ENCODE measurements around the gene LEMD2. TPM values are rescaled to one million over a fixed set of nuclear protein-coding genes. Genes with fewer than 3 reads are reported as not detected.

The LEMD2 gene
- total and polyA plus RNA-seq, 9 donors = 34.3 to 44.8 (median 40.3) TPM

GRCh38 chr6:33830635-33831240 is 41.8 kb upstream of the LEMD2 start:
- H3K27ac ChIP-seq (ENCODE audit: low read length) = no peak overlapping the region
- H3K4me3 ChIP-seq (ENCODE audit: low read length) = no peak overlapping the region
- H3K4me1 ChIP-seq (ENCODE audit: control insufficient read depth, insufficient read depth, low read length) = no peaks in the 10 kb centered on the region
- WGBS (ENCODE audit: insufficient coverage) = 64% methylated on average over 20 of the region's 21 CpGs
- peaks cover 15% of the 10 kb centered on the region for H3K27me3 ChIP-seq (ENCODE audit: control insufficient read depth, insufficient read depth, low read length)
- H3K36me3 ChIP-seq (ENCODE audit: control insufficient read depth, insufficient read depth, low read length) = no peaks in the 10 kb centered on the region
- DNase-seq = no peak
- H3K9me3 ChIP-seq (replicated peaks; ENCODE audit: control insufficient read depth, low read depth, low read length) = no peaks in the 10 kb centered on the region

DNA sequence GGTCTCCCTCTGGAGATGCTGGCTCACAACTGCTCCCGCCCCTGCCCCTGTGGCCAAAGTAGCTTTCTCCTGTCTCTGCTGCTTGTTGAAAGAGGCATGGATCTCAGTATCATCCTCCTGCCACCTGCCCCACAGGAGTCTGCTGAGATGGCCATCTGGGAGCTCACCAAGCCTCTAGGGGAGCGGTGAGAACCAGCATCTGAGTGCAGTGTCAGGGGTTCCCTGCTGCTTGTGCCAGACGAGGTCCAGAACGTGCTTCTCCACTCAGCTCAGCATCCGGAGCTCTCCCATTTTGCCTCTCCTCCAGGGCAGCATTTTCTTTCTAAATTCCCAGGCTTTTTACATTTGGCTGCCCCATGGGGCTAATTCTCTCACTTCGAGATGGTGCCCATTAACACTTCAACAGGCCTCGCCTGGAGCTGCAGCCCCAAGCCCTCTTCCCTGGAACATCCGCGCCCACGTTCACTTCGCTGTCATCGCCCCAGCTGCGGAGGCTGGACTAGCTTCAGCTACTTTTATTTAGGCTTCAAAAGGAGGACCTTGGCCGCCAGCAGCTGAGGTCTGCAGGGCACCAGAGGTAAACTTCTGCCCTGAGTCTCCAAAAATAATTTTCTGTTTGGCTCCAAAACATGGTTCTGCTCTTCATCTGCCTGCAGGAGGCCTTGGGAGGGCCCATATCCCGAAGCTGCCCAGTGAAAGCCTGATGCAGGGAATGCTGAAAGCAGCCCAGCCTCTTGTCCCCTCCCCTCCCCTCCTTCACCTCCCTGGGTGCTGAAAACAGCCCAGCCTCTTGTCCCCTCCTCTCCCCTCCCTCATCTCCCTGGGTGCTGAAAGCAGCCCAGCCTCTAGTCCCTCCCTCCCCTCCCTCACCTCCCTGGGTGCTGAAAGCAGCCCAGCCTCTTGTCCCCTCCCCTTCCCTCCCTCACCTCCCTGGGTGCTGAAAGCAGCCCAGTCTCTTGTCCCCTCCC is 40.1 kb upstream of the LEMD2 start:
- 31% methylated on average over 14 of the region's 15 CpGs for WGBS (ENCODE audit: insufficient coverage)
- H3K4me1 ChIP-seq (ENCODE audit: control insufficient read depth, insufficient read depth, low read length) = peaks cover 5% of the 10 kb centered on the region
- no peak overlapping the region for H3K4me3 ChIP-seq (ENCODE audit: low read length)
- no peaks in the 10 kb centered on the region for H3K36me3 ChIP-seq (ENCODE audit: control insufficient read depth, insufficient read depth, low read length)
- DNase-seq = no peak
- peaks cover 15% of the 10 kb centered on the region for H3K27me3 ChIP-seq (ENCODE audit: control insufficient read depth, insufficient read depth, low read length)
- no peak overlapping the region for H3K27ac ChIP-seq (ENCODE audit: low read length)
- no peaks in the 10 kb centered on the region for H3K9me3 ChIP-seq (replicated peaks; ENCODE audit: control insufficient read depth, low read depth, low read length)

- no peaks in the 10 kb centered on the region for H3K36me3 ChIP-seq (ENCODE audit: control insufficient read depth, insufficient read depth, low read length)
- DNase-seq = no peak
- H3K27me3 ChIP-seq (ENCODE audit: control insufficient read depth, insufficient read depth, low read length) = peaks cover 15% of the 10 kb centered on the region
- no peak overlapping the region for H3K27ac ChIP-seq (ENCODE audit: low read length)
- H3K4me1 ChIP-seq (ENCODE audit: control insufficient read depth, insufficient read depth, low read length) = peaks cover 5% of the 10 kb centered on the region
- 40% methylated on average over 2 of the region's 4 CpGs for WGBS (ENCODE audit: insufficient coverage)
- H3K9me3 ChIP-seq (replicated peaks; ENCODE audit: control insufficient read depth, low read depth, low read length) = no peaks in the 10 kb centered on the region
- H3K4me3 ChIP-seq (ENCODE audit: low read length) = no peak overlapping the region
These were observed 39.5 kb upstream of the LEMD2 start for GRCh38 chr6:33828452-33828763.

- Histone ChIP-seq H3K9me3 (replicated peaks; ENCODE audit: control insufficient read depth, low read depth, low read length) (no peaks in the 10 kb centered on the region), H3K27me3 (ENCODE audit: control insufficient read depth, insufficient read depth, low read length) (peaks cover 15% of the 10 kb centered on the region)
- 71% methylated on average over 6 of the region's 14 CpGs for WGBS (ENCODE audit: insufficient coverage)
These were observed 38.9 kb upstream of the LEMD2 start for GRCh38 chr6:33827546-33828451.

GRCh38 chr6:33826537-33826936 is 37.6 kb upstream of the LEMD2 start:
- H3K4me3 ChIP-seq (ENCODE audit: low read length) = no peak overlapping the region
- no peaks in the 10 kb centered on the region for H3K9me3 ChIP-seq (replicated peaks; ENCODE audit: control insufficient read depth, low read depth, low read length)
- DNase-seq = no peak
- 51% methylated on average over 2 of the region's 2 CpGs for WGBS (ENCODE audit: insufficient coverage)
- no peak overlapping the region for H3K27ac ChIP-seq (ENCODE audit: low read length)
- no peaks in the 10 kb centered on the region for H3K36me3 ChIP-seq (ENCODE audit: control insufficient read depth, insufficient read depth, low read length)
- peaks cover 5% of the 10 kb centered on the region for H3K4me1 ChIP-seq (ENCODE audit: control insufficient read depth, insufficient read depth, low read length)
- peaks cover 14% of the 10 kb centered on the region for H3K27me3 ChIP-seq (ENCODE audit: control insufficient read depth, insufficient read depth, low read length)

More at GRCh38 chr6:33827546-33828451, 38.9 kb upstream of the LEMD2 start:
- H3K27ac ChIP-seq (ENCODE audit: low read length) = no peak overlapping the region
- no peak overlapping the region for H3K4me3 ChIP-seq (ENCODE audit: low read length)
- DNase-seq = no peak
- no peaks in the 10 kb centered on the region for H3K36me3 ChIP-seq (ENCODE audit: control insufficient read depth, insufficient read depth, low read length)
- peaks cover 5% of the 10 kb centered on the region for H3K4me1 ChIP-seq (ENCODE audit: control insufficient read depth, insufficient read depth, low read length)

DNA sequence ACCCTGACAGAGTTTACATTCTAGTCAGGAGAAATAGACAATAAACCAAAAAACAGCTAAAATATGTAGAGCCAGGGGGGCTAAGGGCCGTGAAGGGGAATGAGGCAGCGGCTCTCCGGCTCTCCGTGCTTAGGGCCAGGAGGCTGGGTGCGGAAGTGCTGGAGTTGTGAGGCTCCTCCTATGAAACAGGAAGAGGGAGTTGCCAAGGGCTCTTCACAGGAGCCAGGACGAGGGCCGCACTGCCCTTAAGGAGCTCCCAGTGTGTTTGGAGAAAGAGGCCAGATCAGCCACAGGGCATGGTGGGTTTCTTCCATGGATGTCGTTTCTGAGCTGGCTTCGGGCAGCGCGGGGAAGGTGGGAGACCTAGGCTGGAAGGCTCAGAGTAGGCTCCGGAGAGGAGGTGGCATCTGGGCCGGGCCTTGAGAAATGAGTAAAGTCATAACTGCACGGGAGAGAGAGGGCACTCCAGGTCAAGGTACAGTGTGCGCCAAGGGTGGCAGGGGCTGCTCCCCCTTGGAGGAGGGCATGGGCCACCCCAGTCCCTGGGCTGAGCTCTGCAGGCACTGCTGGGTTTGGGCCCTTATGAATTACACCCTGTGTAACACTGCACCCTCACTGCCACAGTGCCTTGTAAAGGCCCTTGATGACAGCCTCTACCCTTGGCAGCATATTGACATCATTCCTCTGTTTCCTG is 35.7 kb upstream of the LEMD2 start:
- Histone ChIP-seq H3K4me1 (ENCODE audit: control insufficient read depth, insufficient read depth, low read length) (peaks cover 5% of the 10 kb centered on the region), H3K27ac (ENCODE audit: low read length) (no peak overlapping the region), H3K27me3 (ENCODE audit: control insufficient read depth, insufficient read depth, low read length) (peaks cover 13% of the 10 kb centered on the region), H3K36me3 (ENCODE audit: control insufficient read depth, insufficient read depth, low read length) (no peaks in the 10 kb centered on the region), H3K9me3 (replicated peaks; ENCODE audit: control insufficient read depth, low read depth, low read length) (no peaks in the 10 kb centered on the region), H3K4me3 (ENCODE audit: low read length) (no peak overlapping the region)
- WGBS (ENCODE audit: insufficient coverage) = 44% methylated on average over 14 of the region's 15 CpGs
- DNase-seq = peak; percentile 43

GRCh38 chr6:33823806-33824205 is 34.9 kb upstream of the LEMD2 start:
- Histone ChIP-seq H3K36me3 (ENCODE audit: control insufficient read depth, insufficient read depth, low read length) (no peaks in the 10 kb centered on the region), H3K27me3 (ENCODE audit: control insufficient read depth, insufficient read depth, low read length) (peaks cover 10% of the 10 kb centered on the region), H3K9me3 (replicated peaks; ENCODE audit: control insufficient read depth, low read depth, low read length) (no peaks in the 10 kb centered on the region), H3K4me1 (ENCODE audit: control insufficient read depth, insufficient read depth, low read length) (peaks cover 5% of the 10 kb centered on the region), H3K4me3 (ENCODE audit: low read length) (no peak overlapping the region), H3K27ac (ENCODE audit: low read length) (no peak overlapping the region)
- WGBS (ENCODE audit: insufficient coverage) = 100% methylated on average over 2 of the region's 2 CpGs
- no peak for DNase-seq

DNA sequence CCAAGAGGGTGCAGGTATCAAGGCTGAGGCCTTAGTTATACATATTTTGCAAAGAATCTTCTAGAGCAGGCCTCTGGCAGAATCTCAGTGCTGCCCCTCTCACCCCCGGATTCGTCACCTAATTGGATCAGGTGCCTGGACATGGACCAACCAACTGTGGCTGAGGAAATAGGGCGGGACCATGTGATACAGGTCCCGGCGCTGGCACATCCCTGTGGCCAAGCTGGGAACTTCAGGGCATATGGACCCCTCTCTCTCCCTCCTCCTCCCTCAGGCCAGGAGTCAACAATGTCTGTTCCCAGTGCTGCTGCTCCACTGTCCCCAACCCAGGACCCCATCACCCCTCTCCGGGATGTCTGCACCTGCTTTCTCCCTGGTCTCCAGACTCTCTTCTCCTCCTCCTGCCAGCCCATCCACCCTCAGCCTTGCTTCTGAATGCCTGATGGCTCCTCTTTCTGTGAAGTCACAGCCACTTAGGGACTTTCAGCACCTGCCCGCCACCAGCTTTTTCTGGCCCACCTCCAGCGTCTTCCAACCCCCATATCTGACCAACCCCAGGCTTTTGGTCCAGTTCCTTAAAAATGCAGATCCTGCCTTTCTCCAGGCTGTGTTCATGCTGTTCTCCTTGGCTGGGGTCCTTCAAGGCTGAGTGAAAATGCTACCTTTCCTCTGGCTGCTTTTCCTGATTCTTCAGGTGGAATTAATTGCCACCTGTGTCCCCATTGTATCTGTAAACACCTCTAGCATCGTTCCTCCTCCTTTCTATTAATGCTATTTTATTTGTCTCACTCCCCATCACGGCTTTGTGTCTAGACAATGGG is 33.9 kb upstream of the LEMD2 start:
- Histone ChIP-seq H3K4me1 (ENCODE audit: control insufficient read depth, insufficient read depth, low read length) (peaks cover 5% of the 10 kb centered on the region), H3K36me3 (ENCODE audit: control insufficient read depth, insufficient read depth, low read length) (no peaks in the 10 kb centered on the region), H3K27ac (ENCODE audit: low read length) (no peak overlapping the region), H3K27me3 (ENCODE audit: control insufficient read depth, insufficient read depth, low read length) (peaks cover 9% of the 10 kb centered on the region), H3K4me3 (ENCODE audit: low read length) (no peak overlapping the region), H3K9me3 (replicated peaks; ENCODE audit: control insufficient read depth, low read depth, low read length) (no peaks in the 10 kb centered on the region)
- DNase-seq = no peak
- 47% methylated on average over 7 of the region's 10 CpGs for WGBS (ENCODE audit: insufficient coverage)

All from muscle of leg (tissue), 11 donors.